ENCODE data around the gene ENAH.

GRCh38 chr1:225598847-225599246 lies 54.1 kb downstream of the ENAH start:
- no peak for TF ChIP-seq POLR2A (IDR thresholded peaks at IDR 0.05)
- TF ChIP-seq CTCF (IDR thresholded peaks at IDR 0.05 in 8 of 11, conservative IDR thresholded peaks at IDR 0.05 in 3 of 11), result no peak
- TF ChIP-seq POLR2AphosphoS5 (IDR thresholded peaks at IDR 0.05), result no peak
